Anterior cingulate cortex (tissue), 58 donors: Measurements from ENCODE around the gene LUC7L.
"Not testable (repeated sequence)": the region's sequence is repeated elsewhere in the genome, so short reads cannot be mapped to it uniquely, and the experiment has no call there.

Source experiments
- DNase-seq, 58 donors: peaks; one replicate each; lab custom pipeline; 2025; lab: John Stamatoyannopoulos, UW

The LUC7L gene

DNA sequence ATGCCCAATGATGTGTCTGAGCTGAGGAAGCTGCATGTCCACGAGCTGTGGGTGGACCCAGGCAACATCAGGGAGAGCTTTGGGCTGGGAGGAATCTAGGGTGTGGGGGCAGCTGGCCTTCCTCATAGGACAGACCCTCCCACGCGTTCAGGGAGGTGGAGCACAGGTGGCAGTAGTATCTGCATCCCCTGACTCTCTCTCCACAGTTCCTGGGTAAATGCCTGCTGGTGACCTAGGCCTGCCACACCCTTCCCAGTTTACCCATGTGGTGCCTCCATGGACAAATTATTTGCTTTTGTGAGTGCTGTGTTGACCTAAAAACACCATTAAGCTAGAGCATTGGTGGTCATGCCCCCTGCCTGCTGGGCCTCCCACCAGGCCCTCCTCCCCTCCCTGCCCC, 60.2 kb downstream of the LUC7L start:
- DNase-seq = no peak

DNA sequence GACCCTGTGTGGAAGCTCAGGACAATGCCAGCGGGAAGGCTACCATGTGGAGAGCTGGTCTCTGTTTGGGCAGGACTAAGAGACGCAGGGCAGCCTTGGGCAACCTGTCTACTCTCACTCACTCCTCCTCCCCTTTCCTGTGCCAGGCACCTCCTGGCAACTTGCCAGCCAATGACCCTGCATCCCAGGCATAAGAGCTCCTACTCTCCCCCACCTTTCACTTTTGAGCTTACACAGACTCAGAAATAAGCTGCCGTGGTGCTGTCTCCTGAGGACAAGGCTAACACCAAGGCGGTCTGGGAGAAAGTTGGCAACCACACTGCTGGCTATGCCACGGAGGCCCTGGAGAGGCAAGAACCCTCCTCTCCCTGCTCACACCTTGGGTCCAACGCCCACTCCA, 60.8 kb downstream of the LUC7L start:
- no peak for DNase-seq

DNA sequence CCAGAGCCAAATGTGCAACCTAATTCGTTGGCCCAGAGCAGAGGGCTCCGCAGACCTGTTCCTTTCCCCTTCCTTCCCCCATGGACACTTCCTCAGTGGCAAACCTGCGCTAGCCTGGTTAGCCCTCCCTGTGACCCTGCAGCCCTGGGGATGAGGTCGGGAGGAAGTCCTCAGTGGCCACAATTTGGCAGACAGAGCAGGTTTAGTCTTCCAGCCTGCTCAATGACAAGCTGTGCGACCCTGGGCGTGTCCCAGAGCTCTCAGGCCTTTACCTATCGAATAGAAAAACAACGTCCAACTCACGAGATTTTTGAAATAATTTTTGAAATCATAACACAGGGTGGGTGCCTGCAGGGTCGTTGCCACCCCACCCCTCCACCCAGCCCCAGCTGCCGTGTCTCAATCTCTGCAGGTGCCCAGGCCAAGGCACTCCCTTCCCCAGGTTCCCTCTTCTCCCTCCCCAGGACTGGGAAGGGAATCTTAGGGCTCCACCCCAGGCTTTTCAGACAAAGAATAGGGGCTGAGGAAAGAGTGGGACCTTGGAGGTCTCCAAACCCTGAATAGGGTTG, 62.0 kb downstream of the LUC7L start:
- DNase-seq = no peak

DNA sequence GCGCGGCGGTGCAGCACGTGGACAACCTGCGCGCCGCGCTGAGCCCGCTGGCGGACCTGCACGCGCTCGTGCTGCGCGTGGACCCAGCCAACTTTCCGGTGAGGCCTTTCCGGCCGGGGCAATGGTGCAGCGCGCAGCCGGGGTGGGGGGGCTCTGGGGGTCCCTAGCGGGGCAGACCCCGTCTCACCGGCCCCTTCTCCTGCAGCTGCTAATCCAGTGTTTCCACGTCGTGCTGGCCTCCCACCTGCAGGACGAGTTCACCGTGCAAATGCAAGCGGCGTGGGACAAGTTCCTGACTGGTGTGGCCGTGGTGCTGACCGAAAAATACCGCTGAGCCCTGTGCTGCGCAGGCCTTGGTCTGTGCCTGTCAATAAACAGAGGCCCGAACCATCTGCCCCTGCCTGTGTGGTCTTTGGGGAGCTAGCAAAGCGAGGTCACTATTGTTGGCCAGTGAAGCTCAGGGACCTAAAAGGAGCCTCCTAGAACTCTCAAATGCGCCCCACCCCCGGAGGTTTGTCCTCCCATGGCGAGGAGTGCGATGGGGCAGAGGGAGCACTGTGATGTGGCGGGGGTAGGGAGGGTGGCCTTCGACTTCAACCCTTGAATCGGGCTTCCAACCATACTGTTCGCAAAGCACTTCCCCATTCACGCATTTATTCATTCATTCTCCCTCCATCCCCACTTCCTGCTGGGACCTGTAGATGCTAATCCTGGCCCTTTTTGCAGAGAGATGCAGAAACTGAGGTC, 62.7 kb downstream of the LUC7L start:
- no peak for DNase-seq

DNA sequence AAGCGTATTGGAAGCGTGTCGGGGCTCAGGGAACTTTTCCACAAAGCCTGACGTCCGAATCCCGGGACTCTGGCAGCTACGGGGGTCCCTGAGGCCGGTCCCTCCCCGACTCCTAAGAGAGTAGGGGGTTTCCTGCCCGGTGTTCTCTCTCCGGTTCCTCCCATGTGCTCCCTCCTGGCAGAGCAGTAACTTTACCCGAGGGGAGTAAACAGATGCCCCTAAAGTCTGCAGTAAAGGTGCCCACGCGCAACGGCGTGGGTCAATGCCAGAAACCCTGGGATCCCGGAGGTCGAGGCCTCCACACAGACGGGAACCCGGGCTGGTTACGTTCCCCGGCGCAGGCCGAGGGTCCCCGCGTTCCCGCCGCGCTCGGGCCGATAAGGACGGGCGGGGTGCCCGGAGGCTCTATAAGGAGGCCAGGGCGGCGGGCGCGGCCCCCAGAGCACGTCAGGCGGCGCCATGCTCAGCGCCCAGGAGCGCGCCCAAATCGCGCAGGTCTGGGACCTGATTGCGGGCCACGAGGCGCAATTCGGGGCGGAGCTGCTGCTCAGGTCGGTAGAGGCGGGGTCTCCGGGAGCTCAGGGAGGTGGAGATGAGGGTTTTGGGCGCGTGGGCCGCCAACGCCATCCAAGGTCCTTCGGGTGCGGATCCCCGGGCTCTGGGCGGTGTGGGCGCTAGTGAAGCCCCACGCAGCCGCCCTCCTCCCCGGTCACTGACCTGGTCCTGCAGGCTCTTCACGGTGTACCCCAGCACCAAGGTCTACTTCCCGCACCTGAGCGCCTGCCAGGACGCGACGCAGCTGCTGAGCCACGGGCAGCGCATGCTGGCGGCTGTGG, 63.5 kb downstream of the LUC7L start, which contains the start of gene HBM:
Gene HBM, plus strand, starts transcription at position 440 of the 836 bp plus-strand sequence. Its CDS starts 20 bp downstream, at position 460.
- DNase-seq = no peak

DNA sequence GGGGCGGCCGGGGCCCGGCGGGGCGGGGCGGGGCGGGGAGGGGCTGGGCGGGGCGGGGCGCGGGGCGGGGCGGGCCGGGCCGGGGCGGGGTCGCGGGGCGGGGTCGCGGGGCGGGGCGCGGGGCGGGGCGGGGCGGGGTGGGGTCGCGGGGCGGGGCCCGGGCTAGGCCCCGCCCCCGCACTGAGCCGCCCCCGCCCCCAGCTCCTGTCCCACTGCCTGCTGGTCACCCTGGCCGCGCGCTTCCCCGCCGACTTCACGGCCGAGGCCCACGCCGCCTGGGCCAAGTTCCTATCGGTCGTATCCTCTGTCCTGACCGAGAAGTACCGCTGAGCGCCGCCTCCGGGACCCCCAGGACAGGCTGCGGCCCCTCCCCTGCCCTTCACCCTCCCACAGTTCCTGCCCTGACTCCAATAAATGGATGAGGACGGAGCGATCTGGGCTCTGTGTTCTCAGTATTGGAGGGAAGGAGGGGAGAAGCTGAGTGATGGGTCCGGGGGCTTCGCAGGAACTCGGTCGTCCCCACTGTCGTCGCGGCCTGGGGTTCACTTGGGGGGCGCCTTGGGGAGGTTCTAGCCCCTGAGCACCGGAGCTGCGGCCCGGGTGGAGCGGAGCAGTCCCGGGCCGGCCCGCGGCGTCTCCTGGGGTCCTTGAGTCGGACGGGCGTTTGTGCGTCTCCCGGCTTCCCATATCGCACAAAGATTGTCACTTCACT, 64.3 kb downstream of the LUC7L start:
- no peak for DNase-seq

DNA sequence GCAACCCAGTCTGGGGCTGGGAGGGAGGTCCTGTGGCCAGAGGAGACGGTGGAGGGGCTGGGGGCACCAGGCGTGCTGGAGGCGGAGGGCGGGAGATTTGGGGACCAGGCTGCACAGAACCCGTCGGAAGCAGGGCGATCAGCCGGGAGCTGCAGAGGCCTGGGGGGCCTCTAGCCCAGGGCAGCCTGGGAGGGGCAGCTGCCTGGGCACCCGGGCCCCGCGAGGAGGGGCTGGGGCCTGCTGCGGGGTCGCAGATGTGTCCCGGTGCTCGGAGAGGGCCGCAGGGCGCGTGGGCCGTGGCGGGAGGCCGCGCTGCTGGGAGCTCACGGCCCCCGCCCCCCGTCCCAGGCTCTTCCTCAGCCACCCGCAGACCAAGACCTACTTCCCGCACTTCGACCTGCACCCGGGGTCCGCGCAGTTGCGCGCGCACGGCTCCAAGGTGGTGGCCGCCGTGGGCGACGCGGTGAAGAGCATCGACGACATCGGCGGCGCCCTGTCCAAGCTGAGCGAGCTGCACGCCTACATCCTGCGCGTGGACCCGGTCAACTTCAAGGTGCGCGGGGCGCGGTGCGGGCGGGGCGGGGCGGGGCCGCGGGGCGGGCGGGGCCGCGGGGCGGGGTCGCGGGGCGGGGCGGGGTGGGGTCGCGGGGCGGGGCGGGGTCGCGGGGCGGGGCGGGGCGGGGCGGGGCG, 65.0 kb downstream of the LUC7L start:
- DNase-seq = not testable (repeated sequence)

DNA sequence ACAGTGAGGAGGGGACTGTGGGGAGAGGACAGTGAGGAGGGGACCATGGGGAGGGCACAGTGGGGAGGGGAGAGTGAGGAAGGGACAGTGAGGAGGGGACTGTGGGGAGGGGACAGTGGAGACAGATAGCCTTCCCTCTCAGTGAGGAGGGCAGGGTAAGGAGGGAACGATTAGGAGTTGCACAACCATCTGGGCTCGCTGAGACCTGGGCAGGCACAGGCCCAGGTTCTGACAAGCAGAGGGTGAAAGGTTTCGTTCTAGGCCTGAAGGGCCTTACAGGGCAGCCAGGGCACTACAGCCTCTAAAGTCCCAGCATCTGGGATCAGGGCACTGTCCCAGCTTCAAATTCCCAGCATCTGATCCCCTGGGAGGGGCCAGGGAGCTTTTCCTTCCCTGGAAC, 65.6 kb downstream of the LUC7L start:
- DNase-seq = not testable (repeated sequence)

DNA sequence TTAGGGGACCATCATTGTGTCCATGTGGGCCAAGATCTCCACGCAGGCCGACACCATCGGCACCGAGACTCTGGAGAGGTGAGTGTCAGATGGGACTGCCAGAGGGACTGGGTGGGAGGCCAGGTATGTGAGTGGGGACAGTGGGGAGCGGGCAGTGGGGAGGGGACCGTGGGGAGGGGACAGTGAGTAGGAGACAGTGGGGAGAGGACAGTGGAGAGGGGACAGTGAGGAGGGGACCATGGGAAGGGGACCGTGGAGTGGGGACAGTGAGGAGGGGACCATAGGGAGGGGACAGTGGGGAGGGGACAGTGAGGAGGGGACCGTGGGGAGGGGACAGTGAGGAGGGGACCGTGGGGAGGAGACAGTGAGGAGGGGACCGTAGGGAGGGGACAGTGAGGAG, 66.1 kb downstream of the LUC7L start:
- DNase-seq = not testable (repeated sequence)

DNA sequence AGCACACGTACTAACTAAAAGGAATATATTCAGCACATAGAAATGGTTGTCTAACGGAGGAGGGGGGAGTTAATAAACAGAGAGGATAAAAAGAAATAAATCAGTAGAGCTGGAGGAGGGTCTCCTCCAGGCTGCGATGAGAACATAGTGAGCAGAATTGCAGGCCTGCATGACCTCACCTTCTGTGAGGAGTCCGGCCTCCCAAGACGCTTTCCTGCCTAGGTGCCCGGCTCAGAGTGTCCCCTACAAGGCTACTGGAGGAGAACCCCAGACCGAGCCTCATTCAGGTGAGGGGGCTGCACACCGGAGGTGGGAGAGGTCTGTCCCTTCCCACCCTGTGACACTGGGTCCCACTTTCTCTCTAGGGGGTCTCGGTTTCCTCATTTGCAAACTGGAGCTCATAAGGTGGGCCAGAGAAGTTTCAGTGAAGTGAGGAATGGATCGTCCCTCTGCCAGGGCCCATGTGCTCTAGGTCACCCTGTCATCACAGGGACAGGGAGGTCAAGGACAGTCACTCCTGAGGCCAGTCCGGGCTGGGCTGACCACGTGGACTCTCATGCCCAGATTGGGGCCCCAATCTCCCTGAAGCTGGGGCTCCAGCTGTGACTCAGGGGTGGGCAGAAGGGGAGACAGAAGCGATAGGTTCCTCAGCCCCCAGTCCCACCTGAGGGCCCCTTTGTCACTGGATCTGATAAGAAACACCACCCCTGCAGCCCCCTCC, 66.8 kb downstream of the LUC7L start:
- no peak for DNase-seq

DNA sequence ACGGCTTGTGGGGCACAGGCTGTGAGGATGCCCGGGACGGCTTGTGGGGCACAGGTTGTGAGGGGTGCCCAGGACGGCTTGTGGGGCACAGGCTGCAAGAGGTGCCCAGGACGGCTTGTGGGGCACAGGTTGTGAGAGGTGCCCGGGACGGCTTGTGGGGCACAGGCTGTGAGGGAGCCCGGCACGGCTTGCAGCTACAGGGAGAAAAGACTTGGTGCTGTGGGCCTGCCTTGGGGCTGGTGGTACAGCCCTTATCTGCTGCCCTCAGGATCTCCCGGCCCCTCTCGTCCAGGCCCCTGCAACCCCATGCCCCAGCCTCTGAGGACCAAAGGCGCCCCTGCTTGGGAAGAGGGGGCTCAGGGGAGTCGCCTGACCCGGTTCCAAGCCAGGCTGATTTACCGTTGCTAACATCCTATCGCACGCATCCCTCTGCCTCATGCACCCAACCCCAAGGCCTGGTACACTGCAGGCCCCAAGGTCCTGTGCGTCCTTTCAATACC, 68.5 kb downstream of the LUC7L start:
- DNase-seq = no peak

DNA sequence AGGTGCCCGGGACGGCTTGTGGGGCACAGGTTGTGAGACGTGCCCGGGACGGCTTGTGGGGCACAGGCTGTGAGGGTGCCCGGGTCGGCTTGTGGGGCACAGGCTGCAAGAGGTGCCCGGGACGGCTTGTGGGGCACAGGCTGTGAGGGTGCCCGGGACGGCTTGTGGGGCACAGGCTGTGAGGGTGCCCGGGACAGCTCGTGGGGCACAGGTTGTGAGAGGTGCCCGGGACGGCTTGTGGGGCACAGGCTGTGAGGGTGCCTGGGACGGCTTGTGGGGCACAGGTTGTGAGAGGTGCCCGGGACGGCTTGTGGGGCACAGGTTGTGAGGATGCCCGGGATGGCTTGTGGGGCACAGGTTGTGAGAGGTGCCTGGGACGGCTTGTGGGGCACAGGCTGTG, 69.0 kb downstream of the LUC7L start:
- not testable (repeated sequence) for DNase-seq

DNA sequence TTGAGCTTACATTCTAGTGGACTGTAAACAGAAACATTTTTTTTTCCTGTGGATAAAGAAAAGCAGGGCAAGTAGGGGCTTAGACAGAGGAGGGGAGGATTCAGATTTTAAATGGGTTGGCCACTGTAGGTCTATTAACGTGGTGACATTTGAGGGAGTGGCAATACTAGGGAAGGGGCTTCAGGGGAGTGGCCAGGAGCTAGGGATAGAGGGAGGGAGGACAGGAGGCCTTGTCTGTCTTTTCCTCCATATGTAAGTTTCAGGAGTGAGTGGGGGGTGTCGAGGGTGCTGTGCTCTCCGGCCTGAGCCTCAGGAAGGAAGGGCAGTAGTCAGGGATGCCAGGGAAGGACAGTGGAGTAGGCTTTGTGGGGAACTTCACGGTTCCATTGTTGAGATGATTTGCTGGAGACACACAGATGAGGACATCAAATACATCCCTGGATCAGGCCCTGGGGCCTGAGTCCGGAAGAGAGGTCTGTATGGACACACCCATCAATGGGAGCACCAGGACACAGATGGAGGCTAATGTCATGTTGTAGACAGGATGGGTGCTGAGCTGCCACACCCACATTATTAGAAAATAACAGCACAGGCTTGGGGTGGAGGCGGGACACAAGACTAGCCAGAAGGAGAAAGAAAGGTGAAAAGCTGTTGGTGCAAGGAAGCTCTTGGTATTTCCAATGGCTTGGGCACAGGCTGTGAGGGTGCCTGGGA, 70.0 kb downstream of the LUC7L start:
- no peak for DNase-seq

DNA sequence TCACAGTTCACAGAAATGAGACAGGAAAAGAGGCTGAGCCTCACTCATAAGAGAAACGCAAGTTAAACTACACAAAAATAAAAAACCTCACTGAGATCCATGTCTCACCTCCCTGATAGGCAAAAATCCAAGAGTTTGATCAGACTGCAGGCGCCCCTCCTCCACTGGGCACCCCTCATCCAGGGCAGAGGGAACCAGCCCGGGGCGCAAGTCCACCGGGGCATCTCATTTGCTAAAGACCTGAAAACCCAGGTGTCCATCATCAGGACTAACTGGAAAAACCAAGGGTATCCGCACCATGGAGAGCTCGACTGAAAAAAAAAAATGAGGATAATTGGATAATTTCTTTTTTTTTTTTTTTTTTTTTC, 74.2 kb downstream of the LUC7L start:
- DNase-seq = no peak

DNA sequence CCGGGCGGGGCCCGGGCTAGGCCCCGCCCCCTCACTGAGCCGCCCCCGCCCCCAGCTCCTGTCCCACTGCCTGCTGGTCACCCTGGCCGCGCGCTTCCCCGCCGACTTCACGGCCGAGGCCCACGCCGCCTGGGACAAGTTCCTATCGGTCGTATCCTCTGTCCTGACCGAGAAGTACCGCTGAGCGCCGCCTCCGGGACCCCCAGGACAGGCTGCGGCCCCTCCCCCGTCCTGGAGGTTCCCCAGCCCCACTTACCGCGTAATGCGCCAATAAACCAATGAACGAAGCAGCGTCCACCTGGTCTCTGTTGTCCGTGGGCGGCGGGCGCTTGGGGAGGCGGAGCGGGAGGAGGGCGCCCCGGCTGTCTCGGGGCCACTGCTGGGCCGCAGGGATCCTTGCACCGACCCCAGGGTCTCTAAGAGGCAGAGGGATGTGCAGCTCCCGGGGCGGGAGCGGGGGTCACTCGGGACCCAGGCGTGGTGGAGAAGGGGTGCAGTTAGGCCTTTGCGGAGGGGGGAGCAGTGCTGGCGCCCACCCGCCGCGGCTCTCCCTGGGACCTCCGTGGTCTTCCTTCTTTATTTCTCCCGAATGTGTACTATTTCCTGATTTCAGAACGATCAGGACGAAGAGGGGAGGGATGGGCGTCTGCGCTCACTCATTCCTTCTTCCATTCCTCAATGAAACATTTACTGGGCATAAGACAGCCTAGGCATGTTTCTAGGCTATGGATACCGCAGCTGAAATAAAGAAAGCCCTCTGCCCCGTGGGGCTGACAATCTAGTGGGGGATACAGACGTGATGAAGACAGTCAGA, 74.8 kb downstream of the LUC7L start:
- peak in 10 of 58 donors; percentile 3 to 42 (median 18) for DNase-seq

DNA sequence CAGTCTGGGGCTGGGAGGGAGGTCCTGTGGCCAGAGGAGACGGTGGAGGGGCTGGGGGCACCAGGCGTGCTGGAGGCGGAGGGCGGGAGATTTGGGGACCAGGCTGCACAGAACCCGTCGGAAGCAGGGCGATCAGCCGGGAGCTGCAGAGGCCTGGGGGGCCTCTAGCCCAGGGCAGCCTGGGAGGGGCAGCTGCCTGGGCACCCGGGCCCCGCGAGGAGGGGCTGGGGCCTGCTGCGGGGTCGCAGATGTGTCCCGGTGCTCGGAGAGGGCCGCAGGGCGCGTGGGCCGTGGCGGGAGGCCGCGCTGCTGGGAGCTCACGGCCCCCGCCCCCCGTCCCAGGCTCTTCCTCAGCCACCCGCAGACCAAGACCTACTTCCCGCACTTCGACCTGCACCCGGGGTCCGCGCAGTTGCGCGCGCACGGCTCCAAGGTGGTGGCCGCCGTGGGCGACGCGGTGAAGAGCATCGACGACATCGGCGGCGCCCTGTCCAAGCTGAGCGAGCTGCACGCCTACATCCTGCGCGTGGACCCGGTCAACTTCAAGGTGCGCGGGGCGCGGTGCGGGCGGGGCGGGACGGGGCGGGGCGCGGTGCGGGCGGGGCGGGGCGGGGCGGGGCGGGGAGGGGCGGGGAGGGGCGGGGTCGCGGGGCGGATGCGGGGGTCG, 75.6 kb downstream of the LUC7L start:
- DNase-seq = not testable (repeated sequence)

DNA sequence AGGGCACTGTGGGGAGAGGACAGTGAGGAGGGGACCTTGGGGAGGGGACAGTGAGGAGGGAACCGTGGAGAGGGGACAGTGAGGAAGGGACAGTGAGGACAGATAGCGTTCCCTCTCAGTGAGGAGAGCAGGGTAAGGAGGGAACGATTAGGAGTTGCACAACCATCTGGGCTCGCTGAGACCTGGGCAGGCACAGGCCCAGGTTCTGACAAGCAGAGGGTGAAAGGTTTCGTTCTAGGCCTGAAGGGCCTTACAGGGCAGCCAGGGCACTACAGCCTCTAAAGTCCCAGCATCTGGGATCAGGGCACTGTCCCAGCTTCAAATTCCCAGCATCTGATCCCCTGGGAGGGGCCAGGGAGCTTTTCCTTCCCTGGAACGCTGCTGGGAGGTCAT, 76.1 kb downstream of the LUC7L start:
- DNase-seq = not testable (repeated sequence)
